Posterior cingulate gyrus (tissue), 11 donors: ENCODE measurements around the gene CATSPERE.
"Not testable (repeated sequence)": the region's sequence is repeated elsewhere in the genome, so short reads cannot be mapped to it uniquely, and the experiment has no call there.

Experiments
- DNase-seq, 10 donors: peaks; one replicate each; pipeline versions ENCODE4 v3.0.0 to v3.0.0-alpha.2; 2020 to 2021; ENCODE audit warnings: mixed read lengths in 3 of 10
- intact Hi-C: fragments of 100-400 bp; cut with DNase I; formaldehyde crosslinking; loops from one replicate; pipeline ENCODE4 v1.15.1; 2023

CATSPERE gene

GRCh38 chr1:244515680-244516079 lies 54.6 kb downstream of the CATSPERE start:
- intact Hi-C loops: no loop called here
- DNase-seq: no peak

GRCh38 chr1:244536316-244536715 lies 75.2 kb downstream of the CATSPERE start:
- intact Hi-C loops: no loop called here
- DNase-seq: no peak

GRCh38 chr1:244545511-244545910 lies 84.4 kb downstream of the CATSPERE start:
- intact Hi-C loops: no loop called here
- DNase-seq: no peak

GRCh38 chr1:244548558-244549115 lies 87.6 kb downstream of the CATSPERE start:
- intact Hi-C loops: no loop called here

GRCh38 chr1:244552336-244552735 lies 91.3 kb downstream of the CATSPERE start:
- intact Hi-C loops: no loop called here
- no peak for DNase-seq

More at GRCh38 chr1:244548558-244549115, 87.6 kb downstream of the CATSPERE start:
- DNase-seq: no peak

- intact Hi-C loops: no loop called here
- no peak for DNase-seq
These were observed 95.2 kb downstream of the CATSPERE start for GRCh38 chr1:244556263-244556662.

GRCh38 chr1:244557565-244557964 lies 96.5 kb downstream of the CATSPERE start:
- intact Hi-C loops: no loop called here
- no peak for DNase-seq

- intact Hi-C loops: no loop called here
- DNase-seq: no peak
These were observed 98.5 kb downstream of the CATSPERE start for GRCh38 chr1:244559561-244559960.

- DNase-seq, intact Hi-C loops: not testable (repeated sequence)
These were observed 101.8 kb downstream of the CATSPERE start for GRCh38 chr1:244562877-244563276.

GRCh38 chr1:244573768-244574167 lies 112.7 kb downstream of the CATSPERE start:
- DNase-seq: no peak
- intact Hi-C loops: no loop called here

GRCh38 chr1:244576259-244576892 lies 115.3 kb downstream of the CATSPERE start:
- intact Hi-C loops: no loop called here
- no peak for DNase-seq

- DNase-seq, intact Hi-C loops: not testable (repeated sequence)
These were observed 117.1 kb downstream of the CATSPERE start for GRCh38 chr1:244578205-244578604.

- intact Hi-C loops: no loop called here
- no peak for DNase-seq
These were observed 122.4 kb downstream of the CATSPERE start for GRCh38 chr1:244583358-244583982.

GRCh38 chr1:244585867-244586266 lies 124.8 kb downstream of the CATSPERE start:
- intact Hi-C loops: no loop called here
- no peak for DNase-seq

- no peak for DNase-seq
- intact Hi-C loops: no loop called here
These were observed 129.6 kb downstream of the CATSPERE start for GRCh38 chr1:244590670-244591069.

GRCh38 chr1:244598611-244599010 lies 137.5 kb downstream of the CATSPERE start:
- DNase-seq: no peak
- intact Hi-C loops: no loop called here

- no peak for DNase-seq
- intact Hi-C loops: loop anchor here (5.0 kb wide), 2 partner anchors 52 to 442 kb away; partner anchors contain the start of gene DESI2
These were observed 138.9 kb downstream of the CATSPERE start for GRCh38 chr1:244599937-244600350.

GRCh38 chr1:244601336-244601735 lies 140.3 kb downstream of the CATSPERE start:
- no peak for DNase-seq
- intact Hi-C loops: loop anchor here (5.0 kb wide), 2 partner anchors 51 to 441 kb away; partner anchors contain the start of gene DESI2

GRCh38 chr1:244603498-244603897 lies 142.4 kb downstream of the CATSPERE start:
- DNase-seq: no peak
- intact Hi-C loops: loop anchor here (1.0 to 5.0 kb wide), 3 partner anchors 49 to 439 kb away; partner anchors contain the start of gene DESI2

- DNase-seq: no peak
- intact Hi-C loops: no loop called here
These were observed 144.8 kb downstream of the CATSPERE start for GRCh38 chr1:244605835-244606370.

- DNase-seq: no peak
- intact Hi-C loops: no loop called here
These were observed 153.2 kb downstream of the CATSPERE start for GRCh38 chr1:244614113-244614836.
